ENCODE results near the gene NGEF.

DNA sequence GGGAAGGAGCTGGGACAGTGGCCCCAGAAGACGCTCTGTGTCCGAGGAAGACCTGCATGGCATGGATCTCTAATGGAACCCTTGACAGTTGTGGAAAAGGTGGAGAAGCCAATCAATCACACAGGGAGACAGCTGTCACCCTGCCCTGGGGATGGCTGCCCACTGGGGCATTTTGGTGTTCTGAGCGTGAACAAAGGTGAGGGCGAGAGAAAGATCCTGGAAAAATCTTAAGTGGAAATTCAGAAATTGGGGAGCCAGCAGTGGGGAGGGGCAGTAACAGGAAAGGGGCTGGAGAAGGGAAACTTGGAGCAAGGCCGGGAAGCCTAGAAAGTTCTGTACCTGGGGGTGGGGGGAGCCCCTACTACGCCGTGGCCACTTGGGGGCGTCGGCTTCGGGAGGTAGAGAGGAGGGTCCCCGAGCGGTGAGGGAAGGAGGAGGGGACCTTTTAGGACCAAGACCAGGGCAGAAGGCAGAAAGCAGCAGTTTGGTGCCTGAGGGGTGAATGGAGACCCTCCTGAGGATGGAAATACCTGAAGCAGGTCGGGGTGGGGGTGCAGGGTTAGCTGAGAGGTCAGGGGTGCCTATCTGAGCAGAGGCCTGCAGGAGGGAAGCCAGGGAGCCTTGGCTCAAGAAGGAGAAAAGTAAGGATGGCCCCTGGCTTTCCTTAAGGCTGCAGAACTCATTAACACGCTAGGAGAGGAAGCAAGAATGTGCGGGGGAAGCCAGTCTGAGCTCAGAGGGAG, 30.0 kb downstream of the NGEF start:
- TF ChIP-seq POLR2AphosphoS5 (IDR thresholded peaks at IDR 0.05) (no peak), POLR2A (IDR thresholded peaks at IDR 0.05) (no peak)
- TF ChIP-seq, protein P1, sequence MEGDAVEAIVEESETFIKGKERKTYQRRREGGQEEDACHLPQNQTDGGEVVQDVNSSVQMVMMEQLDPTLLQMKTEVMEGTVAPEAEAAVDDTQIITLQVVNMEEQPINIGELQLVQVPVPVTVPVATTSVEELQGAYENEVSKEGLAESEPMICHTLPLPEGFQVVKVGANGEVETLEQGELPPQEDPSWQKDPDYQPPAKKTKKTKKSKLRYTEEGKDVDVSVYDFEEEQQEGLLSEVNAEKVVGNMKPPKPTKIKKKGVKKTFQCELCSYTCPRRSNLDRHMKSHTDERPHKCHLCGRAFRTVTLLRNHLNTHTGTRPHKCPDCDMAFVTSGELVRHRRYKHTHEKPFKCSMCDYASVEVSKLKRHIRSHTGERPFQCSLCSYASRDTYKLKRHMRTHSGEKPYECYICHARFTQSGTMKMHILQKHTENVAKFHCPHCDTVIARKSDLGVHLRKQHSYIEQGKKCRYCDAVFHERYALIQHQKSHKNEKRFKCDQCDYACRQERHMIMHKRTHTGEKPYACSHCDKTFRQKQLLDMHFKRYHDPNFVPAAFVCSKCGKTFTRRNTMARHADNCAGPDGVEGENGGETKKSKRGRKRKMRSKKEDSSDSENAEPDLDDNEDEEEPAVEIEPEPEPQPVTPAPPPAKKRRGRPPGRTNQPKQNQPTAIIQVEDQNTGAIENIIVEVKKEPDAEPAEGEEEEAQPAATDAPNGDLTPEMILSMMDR (IDR thresholded peaks at IDR 0.05): no peak
